OCI-LY1 (cell line): Measurements from ENCODE around the gene GEMIN4.

ENCODE experiments used
- CTCF ChIP-seq: fragments of 200-600 bp; sonication (generic), shearing (Covaris generic); IDR thresholded peaks from 2 replicates; pipeline ENCODE4 v1.5.1; 2017; ENCODE audit warnings: mild to moderate bottlenecking, antibody characterized with exemption, low read length, moderate library complexity, mixed read lengths
- EZH2 ChIP-seq: fragments of 200-600 bp; sonication (generic), shearing (Covaris generic); IDR thresholded peaks from 2 replicates; pipeline ENCODE4 v1.8.0; 2017; ENCODE audit warnings: borderline replicate concordance, mixed run types, mild to moderate bottlenecking, antibody characterized with exemption, low read length, moderate library complexity, mixed read lengths

- TF ChIP-seq CTCF, result no peak
- no peak for TF ChIP-seq EZH2
Observed at GRCh38 chr17:774313-774584, 22.2 kb upstream of the GEMIN4 start.
